Left colon (tissue), 2 donors: ENCODE results near the gene ZNF776. TPM values are rescaled to one million over a fixed set of nuclear protein-coding genes. Genes with fewer than 3 reads are reported as not detected.
"Not testable (repeated sequence)": the region's sequence is repeated elsewhere in the genome, so short reads cannot be mapped to it uniquely, and the experiment has no call there.

Experiments
- ATAC-seq: fragments of 200-7000 bp; cut with Tn5 transposase; one replicate; pipeline ENCODE4 v1.9.1; 2020; ENCODE audit warnings: mild to moderate bottlenecking, moderate library complexity
- DNase-seq, 2 donors: peaks; one replicate each; pipeline ENCODE4 v3.0.0-alpha.2; 2020
- intact Hi-C, 2 donors: fragments of 100-400 bp; cut with DNase I in 1 of 2; cut with micrococcal nuclease in 1 of 2; formaldehyde crosslinking; loops; one replicate each; pipeline versions ENCODE4 v1.11.2 to v1.14.0; 2022; cut with DNase I, micrococcal nuclease
- total RNA-seq, 2 donors: library from RNA; stranded (reverse); fragmentation: NEBNext Ultra II Directional; extraction: Animal tissue kit (Norgen Biotek cat#: 25700); gene quantifications; one replicate each; pipeline ENCODE4 v1.2.1, GENCODE V29; 2021
- donor health status: DM: no; HTN: no; CAD: no.
- donor health status: DM: yes; HTN: yes; CAD: no.

The ZNF776 gene
- total RNA-seq, 2 donors from 2014 or later = 13.3 to 16.5 TPM

- intact Hi-C loops = no loop called here
- no peak for DNase-seq
- ATAC-seq = no peak
These were observed 24.8 kb downstream of the ZNF776 start for GRCh38 chr19:57771417-57771816.

- ATAC-seq = no peak
- intact Hi-C loops = no loop called here
- DNase-seq = no peak
These were observed 26.9 kb downstream of the ZNF776 start for GRCh38 chr19:57773488-57773887.

GRCh38 chr19:57776764-57777296 lies 30.2 kb downstream of the ZNF776 start:
- intact Hi-C loops = no loop called here
- no peak for DNase-seq
- ATAC-seq = no peak

- ATAC-seq (no peak), DNase-seq (no peak)
- intact Hi-C loops = no loop called here
These were observed 31.7 kb downstream of the ZNF776 start for GRCh38 chr19:57778336-57778735.

GRCh38 chr19:57779220-57779845 lies 32.7 kb downstream of the ZNF776 start:
- DNase-seq (no peak), ATAC-seq (no peak)
- intact Hi-C loops = no loop called here

GRCh38 chr19:57786286-57786685 lies 39.7 kb downstream of the ZNF776 start:
- DNase-seq = no peak
- ATAC-seq = peak; percentile 12
- intact Hi-C loops = no loop called here

GRCh38 chr19:57786906-57787305 lies 40.3 kb downstream of the ZNF776 start:
- intact Hi-C loops = no loop called here
- ATAC-seq = no peak
- DNase-seq = no peak

- DNase-seq (no peak), ATAC-seq (no peak)
- intact Hi-C loops = no loop called here
These were observed 41.6 kb downstream of the ZNF776 start for GRCh38 chr19:57788114-57788692.

GRCh38 chr19:57789288-57789687 lies 42.7 kb downstream of the ZNF776 start:
- DNase-seq (no peak), ATAC-seq (no peak)
- intact Hi-C loops = no loop called here

GRCh38 chr19:57796580-57796979 lies 50.0 kb downstream of the ZNF776 start:
- intact Hi-C loops, DNase-seq, ATAC-seq: not testable (repeated sequence)

- DNase-seq (no peak), ATAC-seq (no peak)
- intact Hi-C loops = no loop called here
These were observed 54.1 kb downstream of the ZNF776 start for GRCh38 chr19:57800696-57801095.

- ATAC-seq (no peak), DNase-seq (no peak)
- intact Hi-C loops = no loop called here
These were observed 55.7 kb downstream of the ZNF776 start for GRCh38 chr19:57802269-57802668.

GRCh38 chr19:57803265-57803593 lies 56.6 kb downstream of the ZNF776 start:
- no peak for ATAC-seq
- no peak for DNase-seq
- intact Hi-C loops = no loop called here

GRCh38 chr19:57803594-57804325 lies 57.1 kb downstream of the ZNF776 start:
- DNase-seq (peak in 1 of 2 donors; percentile 34), ATAC-seq (peak; percentile 48)
- intact Hi-C loops = no loop called here

GRCh38 chr19:57807541-57807940 lies 60.9 kb downstream of the ZNF776 start:
- no peak for DNase-seq
- no peak for ATAC-seq
- intact Hi-C loops = no loop called here

Other genes starting within 250 kb of the ZNF776 start
- gene ZNF773, start 246.9 kb upstream of the ZNF776 start, total RNA-seq = 1 to 10 TPM; 2.6 to 5.0 TPM
- 1 to 10 TPM; 2.7 to 3.5 TPM for gene ZNF549, start 219.5 kb upstream of the ZNF776 start, total RNA-seq
- gene ZNF550, start 187.0 kb upstream of the ZNF776 start, total RNA-seq = 1 to 10 TPM; 2.7 to 5.3 TPM
- 1 to 10 TPM; 2.0 to 3.2 TPM for gene ZNF416, start 167.9 kb upstream of the ZNF776 start, total RNA-seq
- gene ZIK1, start 162.7 kb upstream of the ZNF776 start, total RNA-seq = 1 to 10 TPM in 1 of 2 donors, under 1 TPM in 1; 0.95 to 1.5 TPM
- gene ZNF530, start 146.9 kb upstream of the ZNF776 start, total RNA-seq = 1 to 10 TPM; 1.2 to 1.7 TPM
- 1 to 10 TPM; 7.4 to 9.0 TPM for gene ZNF134, start 132.6 kb upstream of the ZNF776 start, total RNA-seq
- gene ZNF211, start 113.6 kb upstream of the ZNF776 start, total RNA-seq = 1 to 10 TPM; 7.4 to 9.9 TPM
- gene ZSCAN4, start 77.9 kb upstream of the ZNF776 start, total RNA-seq = not detected
- 1 to 10 TPM; 4.9 to 5.2 TPM for gene ZNF551, start 64.8 kb upstream of the ZNF776 start, total RNA-seq
- gene ZNF154, start 37.6 kb upstream of the ZNF776 start, total RNA-seq = 1 to 10 TPM in 1 of 2 donors, under 1 TPM in 1; 0.67 to 1.8 TPM
- 1 to 10 TPM; 2.2 to 3.1 TPM for gene ZNF671, start 19.2 kb upstream of the ZNF776 start, total RNA-seq
- 10 to 100 TPM; 13.0 to 15.2 TPM for gene ZNF586, start 22.9 kb downstream of the ZNF776 start, total RNA-seq
- gene ZNF552, start 68.1 kb downstream of the ZNF776 start, total RNA-seq = 10 to 100 TPM; 24.1 to 31.7 TPM
- gene ZNF587B, start 83.5 kb downstream of the ZNF776 start, total RNA-seq = 10 to 100 TPM; 13.0 to 22.4 TPM
- gene ZNF587, start 103.0 kb downstream of the ZNF776 start, total RNA-seq = 10 to 100 TPM; 50.5 to 64.8 TPM
- gene ZNF814, start 142.2 kb downstream of the ZNF776 start, total RNA-seq = 10 to 100 TPM; 14.6 to 15.4 TPM
- 10 to 100 TPM; 12.3 TPM for gene ZNF417, start 169.8 kb downstream of the ZNF776 start, total RNA-seq
- 1 to 10 TPM in 1 of 2 donors, under 1 TPM in 1; 0.98 to 2.1 TPM for gene ZNF418, start 188.6 kb downstream of the ZNF776 start, total RNA-seq
- 1 to 10 TPM; 2.6 to 3.0 TPM for gene ZNF256, start 200.9 kb downstream of the ZNF776 start, total RNA-seq
- gene C19orf18, start 227.7 kb downstream of the ZNF776 start, total RNA-seq = 1 to 10 TPM in 1 of 2 donors, under 1 TPM in 1; 0.47 to 1.8 TPM